OCI-LY7 (cell line): ENCODE results near the gene FTSJ3.

Experiments used
- EZH2phosphoT487 ChIP-seq: fragments of 200-600 bp; sonication (generic); IDR thresholded peaks from 2 replicates; pipeline ENCODE4 v1.6.1; 2018; ENCODE audit warnings: low read depth, borderline replicate concordance, mild to moderate bottlenecking, mixed run types, antibody characterized with exemption, low read length, moderate library complexity, mixed read lengths
- TF ChIP-seq, protein P1 (sequence below): fragments of 200-600 bp; sonication (generic); conservative IDR thresholded peaks from 2 replicates; pipeline ENCODE4 v1.5.1; 2014; ENCODE audit warnings: mild to moderate bottlenecking, antibody characterized with exemption, low read length, moderate library complexity, mixed read lengths

DNA sequence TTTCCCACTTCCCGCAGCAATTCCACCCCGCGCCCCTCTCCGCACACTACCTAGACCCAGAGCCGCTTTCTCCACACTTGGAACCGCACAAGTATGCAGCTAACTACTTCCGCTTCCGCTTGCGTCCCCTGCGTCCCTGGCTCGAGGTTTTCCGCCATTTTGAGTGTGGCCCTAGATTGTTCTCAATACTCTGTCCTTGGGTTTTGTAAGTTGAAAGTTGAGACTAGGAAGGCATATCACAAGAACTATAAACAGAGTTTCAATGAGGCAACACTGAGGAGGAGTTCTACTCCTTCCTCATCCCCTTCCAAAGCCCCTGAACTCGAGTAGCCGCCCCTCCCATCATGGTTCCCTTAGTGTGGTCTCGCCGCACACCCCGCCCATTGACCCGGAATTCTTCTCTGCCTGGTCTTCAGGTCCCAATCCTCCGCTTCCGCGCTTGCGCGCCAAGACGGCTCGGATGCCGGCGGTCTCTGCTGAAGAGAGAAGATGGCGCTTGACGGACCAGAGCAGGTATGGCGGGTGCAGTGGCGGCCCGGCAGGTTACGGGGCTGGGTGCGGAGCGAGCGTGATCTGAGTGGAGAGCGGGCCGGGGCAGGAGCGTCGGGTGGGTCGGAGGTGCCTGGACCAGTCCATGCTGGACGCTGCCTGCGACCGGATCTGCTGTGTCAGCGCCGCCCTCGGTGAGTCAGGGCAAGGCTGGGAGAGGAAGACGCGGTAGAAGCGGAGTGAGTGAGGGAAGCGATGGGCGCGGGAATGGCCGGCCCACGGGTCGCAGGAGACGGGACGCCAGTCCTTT lies at the start of gene FTSJ3, which contains the start of gene PSMC5:
- TF ChIP-seq, protein P1, sequence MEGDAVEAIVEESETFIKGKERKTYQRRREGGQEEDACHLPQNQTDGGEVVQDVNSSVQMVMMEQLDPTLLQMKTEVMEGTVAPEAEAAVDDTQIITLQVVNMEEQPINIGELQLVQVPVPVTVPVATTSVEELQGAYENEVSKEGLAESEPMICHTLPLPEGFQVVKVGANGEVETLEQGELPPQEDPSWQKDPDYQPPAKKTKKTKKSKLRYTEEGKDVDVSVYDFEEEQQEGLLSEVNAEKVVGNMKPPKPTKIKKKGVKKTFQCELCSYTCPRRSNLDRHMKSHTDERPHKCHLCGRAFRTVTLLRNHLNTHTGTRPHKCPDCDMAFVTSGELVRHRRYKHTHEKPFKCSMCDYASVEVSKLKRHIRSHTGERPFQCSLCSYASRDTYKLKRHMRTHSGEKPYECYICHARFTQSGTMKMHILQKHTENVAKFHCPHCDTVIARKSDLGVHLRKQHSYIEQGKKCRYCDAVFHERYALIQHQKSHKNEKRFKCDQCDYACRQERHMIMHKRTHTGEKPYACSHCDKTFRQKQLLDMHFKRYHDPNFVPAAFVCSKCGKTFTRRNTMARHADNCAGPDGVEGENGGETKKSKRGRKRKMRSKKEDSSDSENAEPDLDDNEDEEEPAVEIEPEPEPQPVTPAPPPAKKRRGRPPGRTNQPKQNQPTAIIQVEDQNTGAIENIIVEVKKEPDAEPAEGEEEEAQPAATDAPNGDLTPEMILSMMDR, result peak; percentile 78
- TF ChIP-seq EZH2phosphoT487, result no peak
